NCI-H1694 (cell line): ENCODE measurements around the gene TRAIP.
"Not testable (repeated sequence)": the region's sequence is repeated elsewhere in the genome, so short reads cannot be mapped to it uniquely, and the experiment has no call there.

ENCODE experiments used
- DNase-seq: peaks from one replicate; lab custom pipeline; 2025; lab: John Stamatoyannopoulos, UW

The TRAIP gene

DNA sequence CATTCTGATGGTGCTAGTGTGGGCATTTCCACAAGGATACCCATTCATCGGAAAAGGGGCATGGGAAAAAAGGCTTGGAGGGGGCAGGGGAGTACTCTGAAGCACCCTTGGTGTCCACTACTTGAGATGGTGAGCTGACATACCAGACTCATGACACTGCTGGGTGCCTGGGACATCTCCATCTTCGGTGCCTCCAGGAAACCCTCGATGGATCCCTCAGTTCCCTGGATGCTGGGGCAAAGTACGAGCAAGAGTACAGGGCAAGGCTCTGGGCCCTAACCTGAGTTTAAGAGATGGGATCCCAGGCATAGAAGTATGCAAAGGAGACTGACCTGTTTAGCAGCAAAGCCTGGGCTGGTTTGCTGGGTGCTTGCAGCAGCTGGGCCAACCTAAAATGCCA lies 64.8 kb downstream of the TRAIP start:
- DNase-seq: no peak

DNA sequence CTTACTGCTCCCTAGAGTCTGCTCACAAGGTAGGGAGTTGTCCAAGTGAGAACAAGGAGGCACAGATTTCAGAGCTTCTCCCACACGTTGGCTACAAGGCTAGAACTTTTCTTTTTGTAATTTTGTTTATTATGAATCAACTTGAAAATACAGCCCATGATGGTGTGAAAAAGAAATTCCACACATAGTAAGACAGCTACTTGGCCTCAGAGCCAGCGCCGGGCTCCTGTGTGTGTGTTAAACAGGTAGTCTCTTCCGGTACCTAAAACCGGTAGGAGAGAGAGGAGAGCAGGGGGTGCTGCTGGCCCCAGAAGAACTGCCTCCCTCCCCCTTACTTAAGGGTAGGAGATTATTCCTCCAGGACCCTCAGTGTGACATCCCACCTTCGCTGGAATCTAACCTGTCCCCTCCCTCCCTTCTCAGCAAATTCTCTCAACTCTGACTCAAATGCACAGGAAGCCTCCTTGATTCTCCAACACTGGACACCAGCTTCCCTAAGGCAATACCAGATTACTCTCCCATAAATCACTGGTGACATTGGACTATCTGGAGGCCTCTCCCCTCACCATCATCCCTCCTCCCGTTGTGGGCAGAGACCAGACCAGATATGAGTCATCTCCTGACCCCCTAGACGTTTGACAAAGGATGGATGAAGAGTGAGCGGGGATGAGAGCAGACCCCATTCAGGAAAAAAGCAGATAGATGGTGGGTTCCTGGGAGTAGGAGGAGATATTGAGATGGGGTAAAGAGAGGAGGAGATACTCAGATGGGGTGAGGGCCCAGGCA lies 65.5 kb downstream of the TRAIP start:
- no peak for DNase-seq

DNA sequence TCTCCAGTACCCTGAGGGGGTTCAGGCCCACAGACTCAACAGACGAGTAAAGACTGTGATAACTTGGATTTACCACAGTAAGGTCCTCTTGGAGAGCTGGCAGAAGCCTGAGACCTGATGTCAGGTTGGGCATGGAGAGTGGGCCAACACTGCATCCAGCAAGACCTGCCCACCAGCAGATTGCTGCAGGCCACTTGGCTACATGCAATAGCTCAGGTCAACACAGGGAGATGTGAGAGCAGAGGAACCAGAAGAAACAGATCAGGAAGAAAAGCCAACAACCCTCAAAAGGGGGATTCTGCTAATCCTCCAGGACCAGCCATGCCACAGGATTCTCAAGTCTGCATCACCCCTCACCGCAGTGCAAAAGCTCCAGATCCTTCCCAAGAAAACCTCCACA lies 68.3 kb downstream of the TRAIP start:
- no peak for DNase-seq

DNA sequence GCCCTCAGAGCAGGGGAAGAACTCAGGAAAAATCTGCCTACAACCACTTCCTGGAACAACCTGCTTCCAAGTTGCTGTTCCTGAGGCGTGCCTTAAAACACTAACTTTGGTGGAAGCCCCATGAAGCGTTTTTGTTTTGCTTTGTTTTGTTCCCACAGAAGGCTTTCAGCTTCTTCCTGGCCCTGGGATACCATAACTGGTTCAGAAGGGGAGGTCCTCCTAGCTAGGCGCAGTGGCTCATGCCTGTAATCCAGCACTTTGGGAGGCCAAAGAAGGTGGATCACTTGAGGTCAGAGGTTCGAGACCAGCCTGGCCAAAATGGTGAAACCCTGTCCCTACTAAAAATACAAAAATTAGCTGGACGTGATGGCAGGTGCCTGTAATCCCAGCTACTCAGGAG lies 68.8 kb downstream of the TRAIP start:
- no peak for DNase-seq

DNA sequence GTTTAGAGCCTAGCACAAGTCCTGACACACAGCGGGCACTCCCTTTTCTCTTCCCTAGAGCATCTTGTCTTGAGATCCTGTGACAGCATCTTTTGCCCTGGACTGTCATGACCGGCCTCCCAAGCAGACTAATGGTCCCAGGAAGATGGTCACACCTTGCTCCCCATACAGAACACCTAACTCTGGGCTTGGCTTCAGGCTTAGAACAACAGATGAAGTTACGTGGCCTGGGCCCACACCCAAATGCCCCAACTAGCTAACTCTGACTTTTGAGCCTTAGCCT lies 69.2 kb downstream of the TRAIP start:
- no peak for DNase-seq

DNA sequence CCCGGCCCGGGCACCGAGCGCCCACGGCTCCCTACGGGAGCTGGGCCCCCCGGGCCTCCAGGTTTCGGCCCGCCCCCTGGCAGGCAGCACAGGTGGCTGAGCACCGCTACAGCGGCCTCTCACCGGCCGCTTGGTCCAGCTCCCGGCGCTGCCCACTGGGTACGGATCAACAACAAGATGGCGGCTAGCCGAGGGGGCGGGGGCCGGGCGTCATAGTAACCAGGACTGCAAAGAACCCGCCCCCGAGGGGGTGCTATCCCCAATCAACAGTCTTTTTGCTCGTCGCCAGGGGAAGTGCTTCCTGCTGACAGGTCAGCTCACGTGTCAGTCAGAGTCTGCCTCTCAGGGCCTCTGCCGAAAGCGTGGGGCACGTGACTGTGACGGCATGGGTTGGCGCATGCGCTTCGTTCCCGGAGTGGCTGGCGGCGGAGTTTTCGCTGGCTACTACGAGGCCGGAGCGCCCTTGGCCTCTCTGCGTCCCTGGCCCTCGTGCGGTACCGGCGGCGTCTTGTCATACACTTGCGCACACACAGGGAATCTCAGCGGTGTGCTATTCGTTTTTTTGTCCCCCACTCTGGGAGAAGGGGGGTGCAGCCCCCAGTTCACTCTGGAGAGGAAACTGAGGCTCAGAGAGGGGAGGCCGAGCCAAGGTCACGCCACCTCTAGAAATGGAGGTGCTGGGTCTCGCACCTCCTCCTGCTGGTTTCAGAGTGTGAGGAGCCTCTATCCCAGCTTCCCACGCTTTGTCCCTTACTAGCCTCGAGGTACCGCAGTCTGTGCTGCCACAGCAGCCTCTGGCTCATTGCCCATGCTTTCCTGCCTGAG lies 69.8 kb downstream of the TRAIP start, which contains the start of gene IP6K1:
Gene IP6K1 (minus strand): TSS at position 186 of the 825 bp plus-strand sequence. CDS start 38,502 bp downstream, outside the sequence.
- DNase-seq: peak; percentile 85

DNA sequence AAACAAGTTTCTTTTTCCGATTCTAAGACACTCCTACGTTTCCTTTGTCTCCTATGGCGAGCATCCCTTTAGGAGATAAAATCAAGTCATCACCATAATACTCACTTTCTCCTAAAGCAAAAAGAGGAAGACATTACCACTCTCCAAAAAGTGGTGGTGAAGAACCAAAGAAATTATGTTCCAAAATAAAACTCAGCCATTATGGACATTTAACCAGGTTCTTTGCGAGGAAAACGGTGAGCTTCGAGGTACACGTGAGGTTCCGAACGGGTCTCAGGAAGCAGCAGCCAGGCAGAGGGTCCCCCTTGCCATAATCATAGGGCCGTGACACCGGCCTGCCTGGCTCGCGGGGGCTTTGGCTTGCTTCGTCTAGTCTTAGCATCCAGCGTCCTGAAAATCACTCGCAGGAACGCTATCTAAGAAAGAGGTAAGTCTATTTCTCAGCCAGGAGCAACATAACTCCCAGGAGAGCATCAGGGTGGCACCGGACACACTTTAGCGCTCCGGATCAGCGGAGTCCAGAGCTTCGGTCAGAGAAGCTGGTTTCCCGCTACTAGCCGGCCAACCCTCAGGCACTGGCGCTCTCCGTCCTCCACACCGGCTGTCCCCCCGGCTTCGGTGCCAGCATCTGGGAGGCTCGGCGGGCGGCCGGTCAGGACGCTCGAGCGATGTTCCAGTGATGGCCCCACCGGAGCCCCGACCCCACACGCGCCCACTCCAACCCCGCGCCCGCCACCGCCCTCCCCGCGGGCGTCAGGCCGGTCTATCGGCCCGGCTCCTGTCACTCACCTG lies 70.6 kb downstream of the TRAIP start:
- DNase-seq: no peak

DNA sequence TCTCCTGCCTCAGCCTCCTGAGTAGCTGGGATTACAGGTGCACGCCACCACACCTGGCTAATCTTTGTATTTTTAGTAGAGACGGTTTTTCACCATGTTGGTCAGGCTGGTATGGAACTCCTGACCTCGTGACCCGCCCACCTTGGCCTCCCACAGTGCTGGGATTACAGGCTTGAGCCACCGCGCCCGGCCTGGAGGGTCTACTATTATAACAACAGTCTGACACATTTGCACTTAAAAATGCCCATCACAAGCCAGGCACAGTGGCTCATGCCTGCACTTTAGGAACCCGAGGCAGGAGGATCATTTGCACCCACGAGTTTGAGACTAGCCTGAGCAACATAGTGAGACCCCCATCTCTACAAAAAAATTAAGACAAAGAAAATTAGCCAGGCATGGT lies 74.1 kb downstream of the TRAIP start:
- not testable (repeated sequence) for DNase-seq

DNA sequence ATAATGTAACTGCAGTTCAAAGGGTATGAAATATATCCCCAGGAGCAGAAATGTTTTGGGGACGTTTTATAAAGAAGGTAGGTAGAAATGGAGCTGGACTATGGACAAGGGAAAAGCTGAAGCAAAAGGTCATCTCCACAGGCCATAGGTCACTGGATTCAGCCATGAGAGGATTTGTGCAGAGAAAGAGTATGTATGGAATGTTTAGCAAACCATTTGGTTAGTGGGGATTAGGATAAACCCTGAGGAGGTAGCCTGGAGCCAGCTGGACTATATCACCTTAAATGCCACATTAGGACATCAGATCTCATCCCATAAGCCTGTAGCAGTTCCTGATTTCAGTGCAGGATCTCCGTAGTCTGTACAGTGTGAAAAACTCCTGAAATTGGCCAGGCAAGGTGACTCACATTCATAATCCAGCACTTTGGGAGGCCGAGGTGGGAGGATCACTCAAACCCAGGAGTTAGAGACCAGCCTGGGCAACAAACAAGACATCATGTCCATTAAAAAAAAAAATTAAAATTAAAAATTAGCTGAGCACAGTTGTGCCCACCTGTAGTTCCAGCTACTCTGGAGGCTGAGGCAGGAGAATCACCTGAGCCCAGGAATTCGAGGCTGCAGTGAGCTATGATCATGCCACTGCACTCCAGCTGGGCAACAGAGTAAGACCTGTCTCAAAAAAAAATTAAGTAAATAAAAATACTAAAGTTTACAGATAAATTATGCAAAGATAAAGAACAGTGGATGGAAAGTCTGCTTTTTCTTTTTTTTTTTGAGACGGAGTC lies 74.8 kb downstream of the TRAIP start:
- no peak for DNase-seq

DNA sequence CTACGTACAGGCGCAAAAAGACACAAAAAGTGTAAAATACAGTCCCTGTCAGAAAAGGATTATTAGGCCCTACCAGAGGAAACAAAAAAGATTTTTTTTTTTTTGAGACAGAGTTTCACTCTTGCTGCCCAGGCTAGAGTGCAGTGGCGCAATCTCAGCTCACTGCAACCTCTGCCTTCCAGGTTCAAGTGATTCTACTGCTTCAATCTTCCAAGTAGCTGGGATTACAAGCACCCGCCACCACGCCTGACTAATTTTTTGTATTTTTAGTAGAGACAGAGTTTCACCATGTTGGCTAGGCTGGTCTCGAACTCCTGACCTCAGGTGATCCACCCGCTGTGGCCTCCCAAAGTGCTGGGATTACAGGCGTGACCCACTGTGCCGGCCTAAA lies 75.4 kb downstream of the TRAIP start:
- DNase-seq: not testable (repeated sequence)

DNA sequence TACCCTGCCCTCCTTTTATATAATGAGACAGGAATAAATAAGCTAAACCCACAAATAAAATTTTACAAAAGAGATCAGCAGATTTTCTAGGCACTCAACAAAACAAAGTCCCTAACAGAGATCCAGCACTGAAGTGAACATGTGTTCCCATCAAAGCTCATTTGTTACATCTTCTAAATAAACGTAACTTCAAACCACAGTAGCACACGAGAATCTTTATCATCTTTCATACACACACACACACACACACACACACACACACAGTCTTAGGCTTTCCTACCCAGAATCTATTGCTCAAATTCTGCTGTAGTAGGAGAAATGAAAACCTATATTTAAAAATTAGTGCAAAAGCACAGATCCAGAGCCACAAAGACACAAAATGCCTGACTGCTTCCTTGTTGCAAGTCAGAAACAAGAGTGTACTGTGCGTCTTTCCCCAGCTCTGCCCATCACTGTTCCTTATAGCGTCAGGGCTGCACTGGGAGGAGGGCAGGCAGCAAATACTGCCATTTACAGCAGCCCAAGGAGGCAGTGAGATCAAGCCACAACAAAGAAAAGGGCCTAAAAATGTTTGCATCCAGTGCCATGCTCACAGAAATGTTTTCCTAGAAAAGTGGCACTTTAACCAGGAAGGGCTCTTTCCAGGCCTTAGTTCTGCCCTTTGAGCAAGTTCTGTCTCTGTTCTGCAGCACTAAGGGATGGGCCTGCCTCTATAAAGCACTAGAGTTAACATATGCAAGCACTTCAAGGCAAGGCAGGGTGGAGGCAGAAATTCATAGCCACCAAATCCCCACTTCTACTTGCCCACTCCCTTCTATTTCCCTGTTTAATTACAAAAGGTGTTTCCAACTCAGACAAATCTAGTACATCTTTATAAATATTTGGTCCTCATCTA lies 76.0 kb downstream of the TRAIP start:
- no peak for DNase-seq

DNA sequence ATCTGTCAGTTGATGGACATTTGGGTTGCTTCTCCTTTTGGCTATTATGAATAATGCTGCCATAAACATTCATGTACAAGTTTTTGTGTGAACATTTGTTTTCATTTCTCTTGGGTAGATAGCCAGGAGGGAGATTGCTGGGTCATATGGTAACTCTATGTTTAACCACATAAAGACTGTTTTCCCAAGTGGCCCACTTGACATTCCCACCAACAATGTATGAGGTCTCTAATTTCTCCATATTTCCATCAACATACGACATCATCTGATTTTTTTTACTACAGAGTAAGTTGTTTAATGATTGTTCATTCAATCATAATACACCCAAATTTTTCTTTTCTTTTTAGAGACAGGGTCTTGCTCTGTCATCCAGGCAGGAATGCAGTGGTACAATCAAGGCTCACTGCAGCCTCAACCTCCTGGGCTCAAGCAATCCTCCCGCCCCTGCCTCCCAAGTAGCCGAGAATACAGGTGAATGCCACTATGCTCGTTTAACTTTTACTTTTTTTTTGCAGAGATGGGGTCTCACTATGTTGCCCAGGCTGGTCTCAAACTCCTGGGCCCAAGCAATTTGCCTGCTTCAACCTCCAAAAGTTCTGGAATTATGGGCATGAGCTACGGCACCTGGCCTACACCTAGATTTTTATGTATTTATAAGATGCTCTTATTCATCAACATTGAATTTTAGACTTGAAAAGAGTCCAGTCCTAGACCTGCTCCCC lies 76.8 kb downstream of the TRAIP start:
- no peak for DNase-seq
